K562 (cell line): ENCODE data around the gene DDX39A. TPM values are rescaled to one million over a fixed set of nuclear protein-coding genes. Genes with fewer than 3 reads are reported as not detected.

Source experiments
- ATAC-seq: fragments of 200-7000 bp; cut with Tn5 transposase; 3 replicates; pipeline ENCODE4 v1.9.1; 2020; ENCODE audit warnings: moderate library complexity
- BruUV-seq: library from RNA; stranded (reverse); fragments of 400-500 nt; replicated peaks from 2 replicates; lab custom pipeline; 2021; lab: Mats Ljungman, UMichigan
- CTCF ChIA-PET: fragments of 300-600 bp; formaldehyde crosslinking; extraction: SDS; loops from one replicate; lab custom pipeline; 2021; ENCODE audit warnings: low intra/inter-chr PET ratio; lab: Yijun Ruan, JAX
- POLR2A ChIA-PET: fragments of 300-600, 350-650 bp; sonication (Branson Sonifier 250); formaldehyde crosslinking; extraction: SDS; loops from one replicate; lab custom pipeline; 2021; ENCODE audit warnings: antibody characterized with exemption, inconsistent platforms; lab: Yijun Ruan, JAX
- DNase-seq, 4 experiments: peaks; one replicate each; pipeline versions ENCODE4 v3.0.0 to v3.0.0-alpha.2; 2011 to 2018; ENCODE audit warnings: low spot score in 3 of 4, mixed read lengths in 3 of 4; ENCODE audit errors: extremely low read depth in 1 of 4
- FAIRE-seq: peaks from 2 replicates; lab custom pipeline; 2011; peaks lifted over from hg19 to GRCh38; lab: Jason Lieb, UNC
- H2AFZ ChIP-seq: 2 replicates; pipeline ENCODE4 v1.6.0; 2011; ENCODE audit warnings: low read depth, low read length, control low read depth, inconsistent platforms
- H3K27ac ChIP-seq: fragments of 200-600 bp; 3 replicates; pipeline ENCODE4 v1.8.0; 2011; ENCODE audit warnings: low read depth, mild to moderate bottlenecking, control low read depth, inconsistent platforms, low read length, moderate library complexity, mixed read lengths; ENCODE audit errors: extremely low read depth
- H3K27me3 ChIP-seq, 2 experiments: fragments of 300-600 bp in 1 of 2; 2 replicates in 1 of 2; 3 replicates in 1 of 2; pipeline versions ENCODE4 v1.6.0 to v1.8.0; 2011; ENCODE audit warnings: inconsistent platforms in 2 of 2, low read length in 2 of 2, mild to moderate bottlenecking in 1 of 2, mixed read lengths in 1 of 2, moderate library complexity in 1 of 2; ENCODE audit not compliant: control insufficient read depth in 2 of 2, insufficient read depth in 2 of 2
- H3K36me3 ChIP-seq: fragments of 300-600 bp; 3 replicates; pipeline ENCODE4 v1.8.0; 2011; ENCODE audit warnings: mild to moderate bottlenecking, low read length, inconsistent platforms; ENCODE audit not compliant: control insufficient read depth, insufficient read depth
- H3K4me1 ChIP-seq, 2 experiments: fragments of 200-600 bp in 1 of 2; replicated peaks in 1 of 2; 2 replicates in 1 of 2; 3 replicates in 1 of 2; pipeline versions ENCODE4 v1.5.1 to v1.8.0; 2011; ENCODE audit warnings: inconsistent platforms in 2 of 2, low read length in 2 of 2, mild to moderate bottlenecking in 1 of 2, mixed read lengths in 1 of 2, moderate library complexity in 1 of 2; ENCODE audit not compliant: control insufficient read depth in 2 of 2, insufficient read depth in 2 of 2
- H3K4me2 ChIP-seq: 2 replicates; pipeline ENCODE4 v1.6.1; 2011; ENCODE audit warnings: low read length, control low read depth, inconsistent platforms, mixed read lengths; ENCODE audit not compliant: insufficient read depth
- H3K4me3 ChIP-seq: fragments of 200-600 bp; sonication (generic), shearing (Covaris generic); 2 replicates; pipeline ENCODE4 v1.5.1; 2016; ENCODE audit warnings: control low read depth, inconsistent platforms
- H3K79me2 ChIP-seq: fragments of 200-600 bp; 3 replicates; pipeline ENCODE4 v1.8.0; 2011; ENCODE audit warnings: low read length, inconsistent platforms; ENCODE audit not compliant: control insufficient read depth, insufficient read depth
- H3K9ac ChIP-seq, 2 experiments: 2 replicates each; pipeline versions ENCODE4 v1.6.0 to v1.6.1; 2011; ENCODE audit warnings: low read depth in 2 of 2, low read length in 2 of 2, control low read depth in 1 of 2, inconsistent platforms in 1 of 2, mild to moderate bottlenecking in 1 of 2, mixed read lengths in 1 of 2; ENCODE audit not compliant: insufficient read depth in 1 of 2
- H3K9me1 ChIP-seq: one replicate; pipeline ENCODE4 v1.6.0; 2011; ENCODE audit warnings: inconsistent platforms, mild to moderate bottlenecking, low read length, moderate library complexity; ENCODE audit not compliant: control insufficient read depth, insufficient read depth
- H3K9me3 ChIP-seq: replicated peaks from 2 replicates; pipeline ENCODE4 v1.5.1; 2011; ENCODE audit warnings: low read depth, low read length, inconsistent platforms; ENCODE audit not compliant: control insufficient read depth, insufficient read depth
- H4K20me1 ChIP-seq: replicated peaks from 2 replicates; pipeline ENCODE4 v1.6.1; 2011; ENCODE audit warnings: low read length, inconsistent platforms, mixed read lengths; ENCODE audit not compliant: control insufficient read depth, insufficient read depth
- ARID4B ChIP-seq: sonication (generic); formaldehyde crosslinking; IDR thresholded peaks from 2 replicates; pipeline ENCODE4 v1.8.0; 2022; ENCODE audit warnings: mild to moderate bottlenecking, missing genetic modification reagents
- FOXA1 ChIP-seq: fragments of 450-650 bp; IDR thresholded peaks from 2 replicates; pipeline ENCODE4 v1.6.1; 2016; ENCODE audit warnings: mild to moderate bottlenecking, borderline replicate concordance
- NR2C1 ChIP-seq, 2 experiments: fragments of 450-650 bp; IDR thresholded peaks; 2 replicates each; pipeline ENCODE4 v1.6.1; 2017; ENCODE audit warnings: mild to moderate bottlenecking in 2 of 2, antibody characterized with exemption in 1 of 2, inconsistent platforms in 1 of 2, missing compliant biosample characterization in 1 of 2, missing genetic modification characterization in 1 of 2
- POLR2G ChIP-seq: fragments of 200-400 bp; formaldehyde crosslinking; IDR thresholded peaks from 2 replicates; pipeline ENCODE4 v1.6.1; 2017; ENCODE audit warnings: low read depth, mild to moderate bottlenecking, antibody characterized with exemption, low read length, moderate library complexity
- RBFOX2 ChIP-seq: fragments of 200-400 bp; formaldehyde crosslinking; IDR thresholded peaks from 2 replicates; pipeline ENCODE4 v1.6.1; 2017; ENCODE audit warnings: low read depth, mild to moderate bottlenecking, low read length, moderate library complexity
- RNF219 ChIP-seq: fragments of 250-450 bp; sonication (Bioruptor Pico); IDR thresholded peaks from 2 replicates; pipeline ENCODE4 v1.5.0; 2022; ENCODE audit warnings: mild to moderate bottlenecking
- WHSC1 ChIP-seq: IDR thresholded peaks from one replicate; pipeline ENCODE4 v1.6.1; 2012; ENCODE audit warnings: low read length, control low read depth, inconsistent platforms
- WGBS: fragments of 100-300 bp; shearing (Covaris generic); methylation state at CpG from one replicate; pipeline ENCODE4 v1.1.6; 2016; ENCODE audit warnings: low coverage, mixed read lengths; ENCODE audit not compliant: insufficient coverage; ENCODE audit errors: missing lambda C conversion rate; 5-methylcytosine and 5-hydroxymethylcytosine counted together
- in situ Hi-C: fragments of 300-500 bp; cut with MboI; formaldehyde crosslinking; loops from 4 replicates; pipeline ENCODE4 v1.15.0; 2018; ENCODE audit warnings: inconsistent platforms, mixed read lengths
- intact Hi-C: fragments of 100-400 bp; cut with micrococcal nuclease; formaldehyde crosslinking; loops from 2 replicates; pipeline ENCODE4 v1.14.2; 2022
- polyA plus RNA-seq, 8 experiments: library from polyadenylated mRNA; depleted of rRNA in 4 of 8; stranded (reverse) in 5 of 8; unstranded in 3 of 8; fragments of >200 nt; fragmentation: Nextera tagmentation in 2 of 8; fragmentation: Illumina TruSeq in 1 of 8; extraction: Ambion mirVana in 2 of 8; extraction: Trizol in 1 of 8; gene quantifications; 2 replicates each; pipeline versions ENCODE4 v1.2.1 to v1.2.3, GENCODE V29; 2011 to 2014; ENCODE audit warnings: inconsistent platforms in 1 of 8, missing spikeins in 1 of 8
- total RNA-seq, 7 experiments: library from RNA; depleted of rRNA in 6 of 7; stranded (reverse); fragments of >200 nt in 6 of 7; fragmentation: Illumina TruSeq in 2 of 7; extraction: Trizol in 2 of 7; gene quantifications; 2 replicates each; pipeline versions ENCODE4 v1.2.1 to v1.2.3, GENCODE V29; 2011 to 2021; ENCODE audit warnings: low replicate concordance in 1 of 7

The DDX39A gene
- total and polyA plus RNA-seq, 9 of the 15 experiments (the other 6 are each of a cell fraction or from before 2014, with no cell fraction given): 90.3 to 250 (median 188) TPM

GRCh38 chr19:14441041-14441938 is 22.1 kb upstream of the DDX39A start:
- Histone ChIP-seq H4K20me1 (0 out of 2 replicates have a peak, but pooled peaks cover 3% of the 10 kb centered on the region), H3K4me3 (peak overlapping the region; percentile 43; the same call in 1 of the 2 replicates), H3K27me3 (no peaks in the 10 kb centered on the region), H2AFZ (no peak overlapping the region), H3K36me3 (peaks cover 66% of the 10 kb centered on the region), H3K9me3 (no peaks in the 10 kb centered on the region; the same call in 1 of the 2 replicates), H3K27ac (peak overlapping the region; percentile 63; the same call in 1 of the 3 replicates), H3K9ac (peak overlapping the region in 1 of 2 experiments; percentile 84; a peak in 2 of 4 replicates), H3K4me1 (peaks cover 11 to 32% of the 10 kb centered on the region in 2 experiments), H3K79me2 (peaks cover 51% of the 10 kb centered on the region), H3K9me1 (no peaks in the 10 kb centered on the region), H3K4me2 (no peak overlapping the region; the same call in 1 of the 2 replicates)
- no peak for FAIRE-seq
- no TSS peak for BruUV-seq
- no peak for ATAC-seq
- intact Hi-C loops: no loop called here
- 92% methylated on average over 20 of the region's 34 CpGs for WGBS
- TF ChIP-seq FOXA1: no peak
- TF ChIP-seq POLR2G: peak; percentile 61
- TF ChIP-seq RNF219 (CRISPR knock-in tag): no peak
- 0 out of 2 replicates have a peak, but pooled peaks have one; percentile 14 for TF ChIP-seq ARID4B
- TF ChIP-seq RBFOX2: peak; percentile 61
- no peak for TF ChIP-seq NR2C1 (IDR thresholded peaks at IDR 0.05)
- TF ChIP-seq NR2C1 (tag; IDR thresholded peaks at IDR 0.05): no peak
- peak; percentile 17 for TF ChIP-seq WHSC1
- POLR2A ChIA-PET: interaction anchor here (0.6 to 2.3 kb wide), 4 partner anchors 9 to 310 kb away, joined by 3 to 8 read pairs (median 3); no protein-coding TSS in a partner anchor
- in situ Hi-C loops: no loop called here
- CTCF ChIA-PET: no interaction called here
- DNase-seq: no peak
